ENCODE measurements around the gene TAAR9. TPM values are rescaled to one million over a fixed set of nuclear protein-coding genes. Genes with fewer than 3 reads are reported as not detected.

The TAAR9 gene
- not detected in 2 replicates for total RNA-seq (ENCODE audit: low replicate concordance)

GRCh38 chr6:132537977-132538376 lies at the start of gene TAAR9:
Gene TAAR9 (plus strand): TSS chr6:132538277. CDS start chr6:132538290, 13 bp downstream.

GRCh38 chr6:132512638-132513632 lies 25.1 kb upstream of the TAAR9 start, which contains the start of gene STX7:
Gene STX7 (minus strand): TSS chr6:132513116. CDS start chr6:132503530, 9,586 bp downstream.

GRCh38 chr6:132552372-132552771 lies 14.3 kb downstream of the TAAR9 start, which contains the start of gene TAAR8:
Gene TAAR8 (plus strand): TSS chr6:132552672. CDS start chr6:132552693, 21 bp downstream.

GRCh38 chr6:132570221-132570777 lies 32.2 kb downstream of the TAAR9 start, which contains the start of gene TAAR6:
Gene TAAR6 (plus strand): TSS chr6:132570322. CDS start chr6:132570322, 0 bp downstream.

Other genes with a start within 250 kb of the TAAR9 start
- gene MOXD1, start 136.8 kb upstream of the TAAR9 start, total RNA-seq (ENCODE audit: low replicate concordance) = 1.4 and 81.2 TPM in 2 replicates
- 50.1 and 60.8 TPM in 2 replicates for gene STX7, start 25.2 kb upstream of the TAAR9 start, total RNA-seq (ENCODE audit: low replicate concordance)
- gene TAAR8, start 14.4 kb downstream of the TAAR9 start, total RNA-seq (ENCODE audit: low replicate concordance) = not detected in 2 replicates
- gene TAAR6, start 32.0 kb downstream of the TAAR9 start, total RNA-seq (ENCODE audit: low replicate concordance) = not detected in 2 replicates
- gene TAAR5, start 51.5 kb downstream of the TAAR9 start, total RNA-seq (ENCODE audit: low replicate concordance) = not detected in 2 replicates
- gene TAAR2, start 86.0 kb downstream of the TAAR9 start, total RNA-seq (ENCODE audit: low replicate concordance) = not detected in 2 replicates
- not detected in 2 replicates for gene TAAR1, start 120.9 kb downstream of the TAAR9 start, total RNA-seq (ENCODE audit: low replicate concordance)
- under 0.01 and 0.12 TPM in 2 replicates for gene VNN1, start 175.8 kb downstream of the TAAR9 start, total RNA-seq (ENCODE audit: low replicate concordance)
- 1.3 TPM in 1 of 2 replicates, not detected in the other for gene VNN2, start 219.6 kb downstream of the TAAR9 start, total RNA-seq (ENCODE audit: low replicate concordance)

All from smooth muscle cell of the coronary artery (primary cell).